SU-DHL-6 (cell line): ENCODE measurements around the gene RHOBTB3.

Experiments used
- H2AFZ ChIP-seq: fragments of 200-600 bp; sonication (generic); 2 replicates; pipeline ENCODE4 v1.6.1; 2014; ENCODE audit warnings: low read depth, mild to moderate bottlenecking, moderate library complexity, mixed read lengths, antibody characterized with exemption, low read length; ENCODE audit not compliant: severe bottlenecking
- H3F3A ChIP-seq: fragments of 200-600 bp; shearing (Covaris generic); 2 replicates; pipeline ENCODE4 v1.6.0; 2016; ENCODE audit warnings: antibody characterized with exemption, mild to moderate bottlenecking; ENCODE audit not compliant: insufficient read depth
- H3K27ac ChIP-seq: fragments of 200-600 bp; sonication (generic); 2 replicates; pipeline ENCODE4 v1.5.1; 2016; ENCODE audit warnings: low read depth, mild to moderate bottlenecking, low read length, moderate library complexity, mixed read lengths
- H3K27me3 ChIP-seq: fragments of 200-600 bp; sonication (generic), shearing (Covaris generic); 2 replicates; pipeline ENCODE4 v1.6.0; 2014; ENCODE audit warnings: mild to moderate bottlenecking, low read length
- H3K36me3 ChIP-seq: fragments of 200-600 bp; sonication (generic); 2 replicates; pipeline ENCODE4 v1.6.1; 2014; ENCODE audit warnings: mild to moderate bottlenecking, low read length, mixed read lengths
- H3K4me2 ChIP-seq: fragments of 300-600, 200-600 bp; shearing (Covaris generic), sonication (generic); 2 replicates; pipeline ENCODE4 v1.6.0; 2014; ENCODE audit warnings: low read length, low read depth, mild to moderate bottlenecking; ENCODE audit not compliant: poor library complexity, severe bottlenecking
- H3K4me3 ChIP-seq: fragments of 200-600 bp; sonication (generic); 2 replicates; pipeline ENCODE4 v1.5.1; 2014; ENCODE audit warnings: antibody characterized with exemption, low read length, mild to moderate bottlenecking, mixed read lengths; ENCODE audit not compliant: insufficient read depth, poor library complexity, severe bottlenecking
- H3K79me2 ChIP-seq: fragments of 200-600 bp; sonication (generic); 2 replicates; pipeline ENCODE4 v1.6.1; 2014; ENCODE audit warnings: mild to moderate bottlenecking, low read length, moderate library complexity; ENCODE audit not compliant: insufficient read depth
- H3K9ac ChIP-seq: fragments of 200-600 bp; sonication (generic); 2 replicates; pipeline ENCODE4 v1.7.0; 2014; ENCODE audit warnings: mild to moderate bottlenecking, low read length
- H3K9me2 ChIP-seq: fragments of 200-600 bp; sonication (generic); replicated peaks from 2 replicates; pipeline ENCODE4 v1.6.1; 2014; ENCODE audit warnings: low read length; ENCODE audit not compliant: insufficient read depth
- H3K9me3 ChIP-seq: fragments of 200-600 bp; sonication (generic); 2 replicates; pipeline ENCODE4 v1.6.1; 2014; ENCODE audit warnings: low read length, mixed read lengths; ENCODE audit not compliant: insufficient read depth
- H4K20me1 ChIP-seq: fragments of 200-600 bp; sonication (generic); 2 replicates; pipeline ENCODE4 v1.6.1; 2014; ENCODE audit warnings: low read depth, mild to moderate bottlenecking, antibody characterized with exemption, low read length, moderate library complexity, mixed read lengths
- EZH2phosphoT487 ChIP-seq: fragments of 200-600 bp; sonication (generic), shearing (Covaris generic); conservative IDR thresholded peaks from 2 replicates; pipeline ENCODE4 v1.6.1; 2018; ENCODE audit warnings: mild to moderate bottlenecking, antibody characterized with exemption, low read length, moderate library complexity, mixed read lengths
- TF ChIP-seq, protein P1 (sequence below): fragments of 200-600 bp; sonication (generic); IDR thresholded peaks from one replicate; pipeline ENCODE4 v1.5.1; 2017; ENCODE audit warnings: antibody characterized with exemption, mild to moderate bottlenecking, low read length, moderate library complexity; ENCODE audit not compliant: insufficient read depth, poor library complexity, severe bottlenecking

Gene RHOBTB3

GRCh38 chr5:95821110-95822021, 90.2 kb downstream of the RHOBTB3 start:
- Histone ChIP-seq H3K27ac (peak overlapping the region; percentile 32), H4K20me1 (no peaks in the 10 kb centered on the region), H3K79me2 (no peaks in the 10 kb centered on the region), H3F3A (0 out of 2 replicates have a peak, but pooled peaks cover 3% of the 10 kb centered on the region), H3K9me2 (no peaks in the 10 kb centered on the region), H3K9me3 (no peaks in the 10 kb centered on the region), H3K36me3 (no peaks in the 10 kb centered on the region), H3K27me3 (no peaks in the 10 kb centered on the region), H3K4me2 (peak overlapping the region; percentile 76), H3K4me3 (peak overlapping the region; percentile 81), H2AFZ (peak overlapping the region; percentile 83), H3K9ac (peak overlapping the region; percentile 55)
- TF ChIP-seq, protein P1, sequence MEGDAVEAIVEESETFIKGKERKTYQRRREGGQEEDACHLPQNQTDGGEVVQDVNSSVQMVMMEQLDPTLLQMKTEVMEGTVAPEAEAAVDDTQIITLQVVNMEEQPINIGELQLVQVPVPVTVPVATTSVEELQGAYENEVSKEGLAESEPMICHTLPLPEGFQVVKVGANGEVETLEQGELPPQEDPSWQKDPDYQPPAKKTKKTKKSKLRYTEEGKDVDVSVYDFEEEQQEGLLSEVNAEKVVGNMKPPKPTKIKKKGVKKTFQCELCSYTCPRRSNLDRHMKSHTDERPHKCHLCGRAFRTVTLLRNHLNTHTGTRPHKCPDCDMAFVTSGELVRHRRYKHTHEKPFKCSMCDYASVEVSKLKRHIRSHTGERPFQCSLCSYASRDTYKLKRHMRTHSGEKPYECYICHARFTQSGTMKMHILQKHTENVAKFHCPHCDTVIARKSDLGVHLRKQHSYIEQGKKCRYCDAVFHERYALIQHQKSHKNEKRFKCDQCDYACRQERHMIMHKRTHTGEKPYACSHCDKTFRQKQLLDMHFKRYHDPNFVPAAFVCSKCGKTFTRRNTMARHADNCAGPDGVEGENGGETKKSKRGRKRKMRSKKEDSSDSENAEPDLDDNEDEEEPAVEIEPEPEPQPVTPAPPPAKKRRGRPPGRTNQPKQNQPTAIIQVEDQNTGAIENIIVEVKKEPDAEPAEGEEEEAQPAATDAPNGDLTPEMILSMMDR = no peak
- TF ChIP-seq EZH2phosphoT487 = no peak

GRCh38 chr5:95822043-95822541, 91.0 kb downstream of the RHOBTB3 start:
- Histone ChIP-seq H3K27me3 (no peaks in the 10 kb centered on the region), H3K9me3 (no peaks in the 10 kb centered on the region), H3F3A (0 out of 2 replicates have a peak, but pooled peaks cover 3% of the 10 kb centered on the region), H4K20me1 (no peaks in the 10 kb centered on the region), H3K9ac (peak overlapping the region; percentile 55), H3K79me2 (no peaks in the 10 kb centered on the region), H3K4me3 (peak overlapping the region; percentile 81), H3K36me3 (no peaks in the 10 kb centered on the region), H2AFZ (peak overlapping the region; percentile 83), H3K27ac (peak overlapping the region; percentile 32), H3K4me2 (peak overlapping the region; percentile 76), H3K9me2 (no peaks in the 10 kb centered on the region)
- TF ChIP-seq EZH2phosphoT487 = no peak
- TF ChIP-seq, protein P1 = no peak

DNA sequence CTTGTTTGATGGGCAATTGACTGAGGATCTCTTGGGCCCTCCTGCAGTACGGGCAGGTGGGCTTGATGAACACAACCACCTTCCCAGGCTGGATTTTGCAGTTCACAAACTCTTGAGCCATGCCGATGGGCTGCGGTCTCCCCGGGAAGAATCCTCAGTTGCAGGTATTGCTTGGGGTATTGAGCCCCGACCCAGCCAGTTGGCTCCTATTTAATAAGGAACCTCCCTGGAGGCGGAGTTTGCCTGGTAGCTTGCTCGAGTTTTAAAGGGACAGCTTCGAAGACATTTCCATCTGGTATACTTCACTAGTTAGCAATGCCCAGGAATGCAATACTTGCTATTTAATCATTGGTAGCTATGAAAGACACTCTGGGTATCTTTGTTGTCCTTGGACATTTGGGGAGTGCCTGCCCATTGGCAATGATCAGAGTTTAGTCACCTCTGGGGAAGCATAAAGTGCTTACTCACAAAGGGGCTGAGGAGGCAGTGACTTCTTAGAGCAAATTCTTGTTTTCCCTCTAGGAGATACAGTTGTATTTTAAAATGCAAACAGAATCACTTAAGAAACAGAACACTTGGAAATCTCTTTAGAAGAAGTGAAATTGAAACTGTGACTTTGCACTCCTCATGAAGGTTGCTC, 91.5 kb downstream of the RHOBTB3 start, which contains the start of gene GLRX:
TSS of gene GLRX (minus strand) at position 185 of the 640 bp plus-strand sequence. CDS start at position 121, 64 bp downstream.
- H3K36me3 ChIP-seq = no peaks in the 10 kb centered on the region
- peak within 1 kb of the TSS; percentile 81 for H3K4me3 ChIP-seq
- H3K9ac ChIP-seq = peak within 1 kb of the TSS; percentile 55
- H3K9me3 ChIP-seq = no peaks in the 10 kb centered on the region
- H3F3A ChIP-seq = 0 out of 2 replicates have a peak, but pooled peaks cover 3% of the 10 kb centered on the region
- peak within 1 kb of the TSS; percentile 76 for H3K4me2 ChIP-seq
- no peaks in the 10 kb centered on the region for H3K27me3 ChIP-seq
- no peaks in the 10 kb centered on the region for H3K9me2 ChIP-seq
- H3K79me2 ChIP-seq = no peaks in the 10 kb centered on the region
- H4K20me1 ChIP-seq = no peaks in the 10 kb centered on the region
- H3K27ac ChIP-seq = peak within 1 kb of the TSS; percentile 32
- TF ChIP-seq EZH2phosphoT487 = no peak
- TF ChIP-seq, protein P1 = no peak
- H2AFZ ChIP-seq = peak within 1 kb of the TSS; percentile 83
